Activated CD4-positive, alpha-beta T cell treated with anti-CD3 and anti-CD28 coated beads for 36 hours (primary cell): ENCODE measurements around the gene MEX3B. TPM values are rescaled to one million over a fixed set of nuclear protein-coding genes. Genes with fewer than 3 reads are reported as not detected.

Source experiments
- ATAC-seq: fragments of 200-7000 bp; cut with Tn5 transposase; one replicate; pipeline ENCODE4 v1.10.0; 2021; ENCODE audit warnings: mild to moderate bottlenecking, moderate library complexity
- CTCF ChIA-PET: fragments of 350-600 bp; sonication (Branson Sonifier 250); formaldehyde crosslinking; loops from one replicate; lab custom pipeline; 2021; ENCODE audit warnings: antibody characterized with exemption; lab: Charles Lee
- POLR2A ChIA-PET: fragments of 350-600 bp; sonication (Branson Sonifier 250); formaldehyde crosslinking; loops from one replicate; lab custom pipeline; 2021; ENCODE audit warnings: antibody characterized with exemption, inconsistent platforms; lab: Charles Lee
- DNase-seq: peaks from one replicate; pipeline ENCODE4 v3.0.0-alpha.2; 2020
- H3K27ac Mint-ChIP-seq: one replicate; pipeline ENCODE4 v1.8.0; 2021; ENCODE audit warnings: mixed read lengths
- H3K27me3 Mint-ChIP-seq: one replicate; pipeline ENCODE4 v1.8.0; 2021; ENCODE audit warnings: mixed read lengths
- H3K36me3 Mint-ChIP-seq: one replicate; pipeline ENCODE4 v1.8.0; 2021; ENCODE audit warnings: low read depth, mixed read lengths
- H3K4me1 Mint-ChIP-seq: one replicate; pipeline ENCODE4 v1.8.0; 2021; ENCODE audit warnings: mixed read lengths
- H3K4me3 Mint-ChIP-seq: one replicate; pipeline ENCODE4 v1.8.0; 2021; ENCODE audit warnings: mild to moderate bottlenecking, moderate library complexity, mixed read lengths
- H3K9me3 Mint-ChIP-seq: one replicate; pipeline ENCODE4 v1.8.0; 2021; ENCODE audit warnings: low read depth, mixed read lengths
- intact Hi-C, 2 experiments: fragments of 100-400 bp; cut with DNase I in 1 of 2; cut with micrococcal nuclease in 1 of 2; formaldehyde crosslinking; loops; one replicate each; pipeline versions ENCODE4 v1.14.2 to v1.15.1; 2022 to 2024; cut with DNase I, micrococcal nuclease
- total RNA-seq, 2 experiments: library from RNA; stranded (reverse); gene quantifications; one replicate each; pipeline ENCODE4 v1.2.3, GENCODE V29; 2021

Gene MEX3B
- total RNA-seq, 2 experiments from 2014 or later: 1.2 to 1.3 TPM

DNA sequence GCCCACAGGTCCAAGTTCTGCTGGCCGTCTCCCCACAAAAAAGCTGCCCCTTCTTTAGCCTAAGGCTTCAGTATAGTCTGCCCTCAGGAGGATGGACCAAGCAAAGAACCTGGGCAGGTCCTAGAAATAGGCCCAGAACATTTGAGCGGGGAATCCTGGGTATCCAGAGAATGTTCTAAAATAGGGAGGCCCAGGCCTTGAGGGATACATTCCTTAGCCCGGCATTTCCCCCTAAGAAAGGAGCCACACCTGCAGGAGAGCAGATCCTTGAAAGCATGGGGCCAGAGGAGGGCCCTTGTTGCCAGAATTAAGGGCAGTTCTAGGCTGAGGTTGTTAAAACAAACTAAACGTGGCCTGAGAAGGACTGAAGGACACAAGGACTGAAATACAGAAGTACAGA is 20.6 kb upstream of the MEX3B start:
- H3K27me3 Mint-ChIP-seq: peaks cover 16% of the 10 kb centered on the region
- CTCF ChIA-PET: no interaction called here
- H3K27ac Mint-ChIP-seq: no peak overlapping the region
- H3K9me3 Mint-ChIP-seq: no peaks in the 10 kb centered on the region
- H3K4me1 Mint-ChIP-seq: no peaks in the 10 kb centered on the region
- H3K4me3 Mint-ChIP-seq: no peak overlapping the region
- intact Hi-C loops: no loop called here
- DNase-seq (no peak), ATAC-seq (no peak)
- no peaks in the 10 kb centered on the region for H3K36me3 Mint-ChIP-seq
- POLR2A ChIA-PET: no interaction called here

DNA sequence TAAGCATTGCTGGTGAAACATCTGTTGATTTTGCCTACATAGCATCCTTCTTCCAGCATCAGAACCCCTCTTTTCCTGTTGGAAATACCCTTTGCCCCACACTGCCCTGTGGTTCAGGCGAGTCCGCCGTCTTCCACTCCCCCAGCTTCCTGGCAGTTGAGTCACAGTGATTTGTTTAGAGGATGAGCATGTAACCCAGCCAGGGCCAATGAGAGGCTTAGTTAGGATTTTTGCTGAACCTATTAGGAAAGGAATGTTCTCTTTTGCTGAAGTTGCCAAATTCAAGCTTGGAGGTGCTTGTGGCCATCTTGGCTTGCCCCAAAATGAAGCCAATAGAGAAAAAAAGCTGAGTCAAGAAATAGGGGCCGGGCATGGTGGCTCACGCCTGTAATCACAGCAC is 19.0 kb upstream of the MEX3B start:
- ATAC-seq: peak; percentile 53
- CTCF ChIA-PET: no interaction called here

DNA sequence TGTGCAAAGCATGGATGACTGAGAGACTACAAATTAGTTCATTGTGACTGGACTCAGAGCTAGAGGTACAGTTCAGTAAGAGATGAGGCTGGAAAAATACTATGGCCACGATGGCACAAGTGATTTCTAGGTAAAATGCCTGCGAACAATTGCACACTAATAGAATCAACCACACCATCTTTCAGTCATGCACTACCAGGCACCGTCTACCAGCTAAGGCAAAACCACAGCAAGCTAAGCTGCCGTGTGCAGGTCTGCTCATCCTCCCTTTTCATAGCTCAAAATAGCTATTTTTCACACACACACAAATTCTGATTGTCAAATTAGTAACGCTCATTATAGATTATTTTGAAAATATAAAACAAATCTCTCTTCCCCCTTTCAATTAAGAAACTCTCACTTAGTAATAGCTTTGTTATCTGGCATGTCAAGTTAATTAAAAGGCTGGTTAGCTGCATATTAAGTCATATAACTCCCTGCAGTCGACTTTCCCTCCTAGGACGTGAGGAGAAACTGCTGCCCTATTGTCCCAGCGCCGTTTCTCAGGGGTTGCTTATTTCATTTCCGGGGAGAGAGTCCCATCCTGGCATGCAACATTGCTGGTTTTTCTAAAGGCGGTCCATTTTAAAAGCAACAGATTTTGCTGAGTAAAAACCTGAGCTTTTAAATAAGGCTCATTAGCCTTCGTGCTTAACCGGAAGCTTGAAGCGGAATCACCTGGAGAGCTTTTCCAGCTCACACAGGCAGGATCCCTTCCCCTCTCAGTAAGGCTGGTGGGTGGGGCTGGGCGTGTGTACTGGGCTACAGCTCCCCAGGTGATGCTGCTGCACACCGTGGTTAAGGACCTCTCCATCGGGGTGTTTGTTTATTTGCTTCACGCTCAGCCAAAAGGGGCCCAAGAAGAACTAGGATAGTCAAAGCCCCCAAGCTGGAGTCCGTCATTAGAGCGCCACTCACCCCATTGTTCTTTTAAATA is 16.9 kb upstream of the MEX3B start:
- ChIA-PET CTCF (interaction anchor here (0.7 to 1.1 kb wide), 4 partner anchors 13 to 907 kb away, joined by 3 read pairs; no protein-coding TSS in a partner anchor), POLR2A (no interaction called here)
- H3K27me3 Mint-ChIP-seq: peaks cover 32% of the 10 kb centered on the region
- H3K4me1 Mint-ChIP-seq: no peaks in the 10 kb centered on the region
- ATAC-seq (no peak), DNase-seq (no peak)
- intact Hi-C loops: no loop called here
- H3K27ac Mint-ChIP-seq: no peak overlapping the region
- no peak overlapping the region for H3K4me3 Mint-ChIP-seq
- no peaks in the 10 kb centered on the region for H3K36me3 Mint-ChIP-seq
- H3K9me3 Mint-ChIP-seq: no peaks in the 10 kb centered on the region

More for the DNA sequence above, 19.0 kb upstream of the MEX3B start:
- intact Hi-C loops: no loop called here
- POLR2A ChIA-PET: no interaction called here
- H3K36me3 Mint-ChIP-seq: no peaks in the 10 kb centered on the region
- no peaks in the 10 kb centered on the region for H3K4me1 Mint-ChIP-seq
- H3K4me3 Mint-ChIP-seq: no peak overlapping the region
- peaks cover 20% of the 10 kb centered on the region for H3K27me3 Mint-ChIP-seq
- no peaks in the 10 kb centered on the region for H3K9me3 Mint-ChIP-seq
- no peak overlapping the region for H3K27ac Mint-ChIP-seq
- peak; percentile 29 for DNase-seq

DNA sequence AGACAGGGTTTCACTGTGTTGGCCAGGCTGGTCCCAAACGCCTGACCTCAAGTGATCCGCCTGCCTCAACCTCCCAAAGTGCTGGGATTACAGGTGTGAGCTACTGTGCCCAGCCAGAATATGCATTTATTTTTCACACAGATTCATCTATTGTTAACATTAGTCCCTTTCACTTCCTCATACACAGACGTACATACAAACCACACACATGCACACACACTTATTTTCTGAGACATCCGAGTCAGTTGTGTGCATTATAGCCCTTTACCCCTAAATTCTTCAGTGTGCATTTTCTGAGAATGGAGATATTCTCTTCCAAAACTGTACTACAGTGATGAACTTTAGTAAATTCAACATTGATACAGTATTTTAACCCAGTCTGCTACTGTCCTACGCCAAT is 15.0 kb upstream of the MEX3B start:
- Mint-ChIP-seq H3K4me3 (no peak overlapping the region), H3K9me3 (no peaks in the 10 kb centered on the region), H3K4me1 (no peaks in the 10 kb centered on the region), H3K27me3 (peaks cover 42% of the 10 kb centered on the region), H3K36me3 (no peaks in the 10 kb centered on the region), H3K27ac (no peak overlapping the region)
- no peak for DNase-seq
- ChIA-PET CTCF (no interaction called here), POLR2A (no interaction called here)
- intact Hi-C loops: no loop called here
- ATAC-seq: no peak

DNA sequence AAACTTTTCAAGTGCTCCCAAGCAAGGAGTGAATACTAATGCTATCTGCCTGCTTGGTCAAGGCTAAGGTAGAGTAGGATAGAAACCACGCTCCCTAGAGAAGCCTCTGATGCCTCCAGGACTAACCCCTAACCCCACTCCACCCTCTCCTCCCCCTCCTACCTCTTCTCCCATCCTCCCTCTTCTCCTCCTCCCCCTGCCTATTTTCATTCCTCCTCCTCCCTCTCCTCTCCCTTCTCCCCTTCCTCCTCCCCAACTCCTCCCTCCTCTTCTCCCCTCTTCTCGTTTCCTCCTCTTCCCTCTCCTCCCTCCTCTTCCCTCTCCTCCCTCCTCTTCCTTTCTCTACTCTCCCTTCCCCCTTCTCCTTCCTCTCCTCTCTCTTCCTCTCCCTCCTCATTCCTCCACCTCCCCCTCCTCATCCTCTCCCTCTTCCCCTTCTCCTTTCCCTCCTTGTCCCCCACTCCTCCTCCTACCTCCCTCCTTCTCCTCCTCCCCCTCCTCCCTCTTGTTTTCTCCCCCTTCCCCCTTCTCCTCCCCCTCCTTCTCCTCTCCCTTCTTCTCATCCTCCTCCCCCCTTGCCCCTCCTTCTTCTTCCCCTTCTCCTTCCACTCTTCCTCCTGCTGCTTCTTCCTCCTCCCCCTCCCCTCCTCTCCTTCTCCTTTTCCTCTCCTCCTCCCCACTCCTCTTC is 12.8 kb upstream of the MEX3B start:
- no peaks in the 10 kb centered on the region for H3K9me3 Mint-ChIP-seq
- no peaks in the 10 kb centered on the region for H3K36me3 Mint-ChIP-seq
- no peak overlapping the region for H3K4me3 Mint-ChIP-seq
- POLR2A ChIA-PET: no interaction called here
- ATAC-seq (no peak), DNase-seq (no peak)
- H3K27ac Mint-ChIP-seq: no peak overlapping the region
- intact Hi-C loops: no loop called here
- H3K27me3 Mint-ChIP-seq: peaks cover 39% of the 10 kb centered on the region
- no peaks in the 10 kb centered on the region for H3K4me1 Mint-ChIP-seq
- CTCF ChIA-PET: no interaction called here

DNA sequence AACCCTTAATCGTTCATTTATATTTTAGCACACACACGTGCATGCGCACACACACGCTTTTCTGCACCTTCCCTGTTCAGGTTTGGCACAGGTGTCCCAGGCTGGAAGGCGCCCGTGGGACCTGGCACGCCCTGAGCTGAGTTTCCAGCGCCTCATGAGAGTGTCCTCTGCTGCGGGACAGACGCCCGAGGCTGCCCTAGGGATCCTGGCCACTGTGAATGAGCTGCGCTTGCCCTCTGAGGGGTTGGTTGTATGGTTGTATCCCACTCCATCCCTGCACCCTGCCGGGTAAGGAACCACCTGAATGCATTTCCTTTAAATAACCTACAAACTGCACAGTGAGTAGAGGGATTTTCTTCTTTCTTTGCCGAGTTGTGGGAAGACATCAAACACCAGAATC is 12.2 kb upstream of the MEX3B start:
- H3K4me1 Mint-ChIP-seq: no peaks in the 10 kb centered on the region
- intact Hi-C loops: no loop called here
- H3K9me3 Mint-ChIP-seq: no peaks in the 10 kb centered on the region
- ATAC-seq: no peak
- ChIA-PET CTCF (no interaction called here), POLR2A (no interaction called here)
- no peak overlapping the region for H3K4me3 Mint-ChIP-seq
- peaks cover 39% of the 10 kb centered on the region for H3K27me3 Mint-ChIP-seq
- no peak for DNase-seq
- H3K36me3 Mint-ChIP-seq: no peaks in the 10 kb centered on the region
- no peak overlapping the region for H3K27ac Mint-ChIP-seq

DNA sequence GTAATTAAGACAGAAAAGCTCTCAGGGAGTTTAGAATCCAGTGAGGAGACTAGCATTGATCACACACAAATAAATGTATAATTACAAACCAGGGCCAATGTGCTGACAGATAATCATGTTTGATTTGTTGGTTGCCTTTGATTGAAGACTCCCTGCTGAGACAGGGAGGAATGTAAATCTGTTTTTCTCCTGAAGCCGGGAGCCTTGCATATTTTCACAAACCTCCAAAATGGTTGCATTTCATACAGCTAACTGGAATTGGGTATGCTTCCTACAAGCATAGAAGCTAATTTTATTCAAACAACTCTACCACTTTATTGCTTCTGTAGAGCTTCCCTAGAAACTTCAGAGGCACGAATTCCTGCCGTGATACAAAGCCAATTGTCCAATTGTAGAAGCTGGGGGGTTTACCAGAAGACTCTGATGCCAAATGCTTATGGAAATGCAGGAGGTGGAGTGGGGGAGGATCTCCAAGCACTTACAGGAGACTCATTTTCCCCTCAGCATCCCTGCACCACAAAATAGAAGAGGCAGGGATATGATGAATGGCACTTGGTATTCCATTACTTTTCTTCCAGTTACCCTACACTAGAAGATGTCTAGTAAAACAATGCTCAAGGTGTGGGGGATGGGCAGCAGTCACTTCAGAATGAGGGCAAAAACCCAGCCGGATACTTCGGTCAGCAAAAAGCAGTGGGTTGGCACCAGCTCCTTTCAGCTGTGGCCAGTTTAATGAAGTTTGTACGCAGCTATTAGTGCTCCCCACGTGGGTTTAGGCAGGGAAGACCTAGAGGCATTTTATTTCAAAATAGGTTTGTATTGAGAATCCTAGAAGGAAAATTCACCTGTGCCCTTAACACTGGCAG is 11.4 kb upstream of the MEX3B start:
- H3K27me3 Mint-ChIP-seq: peaks cover 35% of the 10 kb centered on the region
- H3K9me3 Mint-ChIP-seq: no peaks in the 10 kb centered on the region
- POLR2A ChIA-PET: no interaction called here
- H3K36me3 Mint-ChIP-seq: no peaks in the 10 kb centered on the region
- CTCF ChIA-PET: no interaction called here
- no peak for ATAC-seq
- no peak for DNase-seq
- intact Hi-C loops: no loop called here
- H3K4me3 Mint-ChIP-seq: no peak overlapping the region
- H3K4me1 Mint-ChIP-seq: no peaks in the 10 kb centered on the region
- no peak overlapping the region for H3K27ac Mint-ChIP-seq

DNA sequence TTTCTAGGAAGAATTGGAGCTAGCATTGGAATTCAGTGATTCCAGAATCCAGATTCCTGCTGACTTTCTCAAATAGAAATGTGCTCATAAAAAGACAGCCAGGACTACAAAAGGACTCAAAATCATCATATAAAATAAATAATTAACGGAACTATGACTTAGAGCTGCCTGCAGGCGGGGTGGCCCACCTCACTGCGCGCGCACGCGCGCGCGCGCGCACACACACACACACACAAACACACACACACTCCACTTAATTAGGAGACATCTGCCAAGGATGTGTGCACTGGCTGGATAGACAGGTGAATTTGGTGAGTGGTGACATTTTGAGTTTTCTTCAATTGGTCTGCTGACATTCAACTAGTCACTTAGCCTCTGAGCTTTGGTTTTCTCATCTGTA is 6.9 kb upstream of the MEX3B start:
- CTCF ChIA-PET: interaction anchor here (0.6 kb wide), 1 partner anchor 218 kb away, joined by 3 read pairs; no protein-coding TSS in a partner anchor
- no peak for ATAC-seq

DNA sequence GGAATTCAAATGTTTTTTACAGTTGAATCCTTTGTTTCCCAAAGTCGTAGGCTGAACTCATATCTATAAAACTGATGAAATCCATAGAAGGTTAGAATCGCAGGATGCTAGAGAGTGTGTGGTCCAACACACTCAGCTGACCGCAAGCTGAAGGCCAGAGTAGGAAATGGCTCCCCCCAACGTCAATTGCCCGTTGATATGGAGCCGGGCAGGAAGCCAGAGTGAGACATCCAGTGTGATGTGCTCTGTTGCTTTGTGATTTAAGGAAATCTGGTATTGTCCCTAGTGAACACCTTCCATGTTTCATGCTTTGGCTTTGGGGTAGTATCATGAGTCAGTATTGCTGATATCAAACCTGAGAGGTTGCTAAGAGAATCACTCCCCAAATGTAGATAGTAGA is 5.8 kb upstream of the MEX3B start:
- Mint-ChIP-seq H3K36me3 (no peaks in the 10 kb centered on the region), H3K27ac (no peak overlapping the region), H3K9me3 (no peaks in the 10 kb centered on the region), H3K27me3 (peaks cover 21% of the 10 kb centered on the region), H3K4me1 (peaks cover 5% of the 10 kb centered on the region), H3K4me3 (no peak overlapping the region)
- CTCF ChIA-PET: interaction anchor here (1.0 kb wide), 1 partner anchor 641 kb away, joined by 3 read pairs; no protein-coding TSS in a partner anchor
- ATAC-seq (no peak), DNase-seq (no peak)
- POLR2A ChIA-PET: no interaction called here
- intact Hi-C loops: no loop called here

More for the DNA sequence above, 6.9 kb upstream of the MEX3B start:
- Mint-ChIP-seq H3K9me3 (no peaks in the 10 kb centered on the region), H3K36me3 (no peaks in the 10 kb centered on the region), H3K4me1 (peaks cover 2% of the 10 kb centered on the region), H3K27ac (no peak overlapping the region), H3K4me3 (no peak overlapping the region), H3K27me3 (peaks cover 25% of the 10 kb centered on the region)
- POLR2A ChIA-PET: no interaction called here
- intact Hi-C loops: no loop called here
- no peak for DNase-seq

DNA sequence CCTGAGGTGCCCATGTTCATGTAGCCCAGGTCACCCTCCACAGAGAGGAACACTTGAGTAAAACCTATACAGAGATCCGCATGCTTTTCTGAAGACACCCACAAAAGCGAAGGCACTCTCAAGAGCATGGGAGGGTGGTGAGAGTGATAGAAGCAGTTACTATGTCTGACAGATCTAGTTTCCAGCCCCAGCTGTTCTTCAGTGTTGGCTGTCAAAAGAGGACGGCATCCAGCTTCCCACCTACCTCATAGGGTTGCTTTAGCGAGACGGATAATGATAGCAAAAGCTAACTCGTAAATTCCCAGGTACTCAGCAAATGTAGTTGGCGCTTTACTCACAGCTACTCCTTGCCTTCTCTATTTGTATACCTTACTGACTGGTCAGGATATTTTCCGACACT is 3.0 kb upstream of the MEX3B start:
- Mint-ChIP-seq H3K4me3 (no peak overlapping the region), H3K36me3 (no peaks in the 10 kb centered on the region), H3K27me3 (peaks cover 21% of the 10 kb centered on the region), H3K4me1 (peaks cover 12% of the 10 kb centered on the region), H3K9me3 (no peaks in the 10 kb centered on the region), H3K27ac (no peak overlapping the region)
- intact Hi-C loops: loop anchor here (5.0 to 10.0 kb wide), 5 partner anchors 213 to 1894 kb away; partner anchors contain the start of genes BTBD1 (in 1 of the 2), EFL1 (in 1 of the 2), FAH (in 1 of the 2) and SAXO2 (in 1 of the 2)
- ChIA-PET CTCF (interaction anchor here (0.6 to 0.7 kb wide), 3 partner anchors 8 to 639 kb away, joined by 3 read pairs; no protein-coding TSS in a partner anchor), POLR2A (interaction anchor here (0.8 kb wide), 1 partner anchor 632 kb away, joined by 3 read pairs; no protein-coding TSS in a partner anchor)
- DNase-seq: no peak
- ATAC-seq: no peak
